K562 (cell line): ENCODE measurements around the gene LPAR5. TPM values are rescaled to one million over a fixed set of nuclear protein-coding genes. Genes with fewer than 3 reads are reported as not detected.

ENCODE experiments used
- BHLHE40 ChIP-seq: IDR thresholded peaks from 2 replicates; pipeline ENCODE4 v1.6.1; 2011; ENCODE audit warnings: low read length, improper control_type of control experiment
- GABPA ChIP-seq: fragments of 200-800 bp; sonication (Bioruptor generic); conservative IDR thresholded peaks from 2 replicates; pipeline ENCODE4 v1.6.1; 2016; ENCODE audit warnings: low read depth, missing genetic modification characterization, missing compliant biosample characterization
- NFIC ChIP-seq: fragments of 450-650 bp; IDR thresholded peaks from 2 replicates; pipeline ENCODE4 v1.6.1; 2017; ENCODE audit warnings: mild to moderate bottlenecking, inconsistent platforms
- RBFOX2 ChIP-seq: fragments of 200-400 bp; formaldehyde crosslinking; IDR thresholded peaks from 2 replicates; pipeline ENCODE4 v1.6.1; 2017; ENCODE audit warnings: low read depth, mild to moderate bottlenecking, low read length, moderate library complexity
- RUNX1 ChIP-seq: sonication (generic); IDR thresholded peaks from 2 replicates; pipeline ENCODE4 v1.6.1; 2016; ENCODE audit warnings: antibody characterized with exemption, low read depth
- SRSF7 ChIP-seq: fragments of 200-400 bp; formaldehyde crosslinking; optimal IDR thresholded peaks from 2 replicates; pipeline ENCODE3; 2017; ENCODE audit warnings: mild to moderate bottlenecking, low read depth, low read length
- TFE3 ChIP-seq: fragments of 450-650 bp; formaldehyde crosslinking; IDR thresholded peaks from 2 replicates; pipeline ENCODE4 v1.4.0; 2020; ENCODE audit warnings: mild to moderate bottlenecking, mixed read lengths
- TOE1 ChIP-seq, 2 experiments: fragments of 450-650 bp in 1 of 2; sonication (generic) in 1 of 2; formaldehyde crosslinking in 1 of 2; IDR thresholded peaks; 2 replicates each; pipeline versions ENCODE4 v1.7.1 to v1.8.0; 2016 to 2022; ENCODE audit warnings: borderline replicate concordance in 2 of 2, mild to moderate bottlenecking in 2 of 2, antibody characterized with exemption in 1 of 2, inconsistent platforms in 1 of 2, low read depth in 1 of 2, missing genetic modification reagents in 1 of 2, moderate library complexity in 1 of 2
- ZEB2 ChIP-seq: fragments of 450-650 bp; IDR thresholded peaks from 2 replicates; pipeline ENCODE4 v1.6.1; 2016
- ZNF551 ChIP-seq: fragments of 250-450 bp; sonication (Bioruptor Pico); IDR thresholded peaks from 2 replicates; pipeline ENCODE4 v1.5.0; 2021; ENCODE audit warnings: mild to moderate bottlenecking, moderate library complexity
- polyA plus RNA-seq, 8 experiments: library from polyadenylated mRNA; depleted of rRNA in 4 of 8; stranded (reverse) in 5 of 8; unstranded in 3 of 8; fragments of >200 nt; fragmentation: Nextera tagmentation in 2 of 8; fragmentation: Illumina TruSeq in 1 of 8; extraction: Ambion mirVana in 2 of 8; extraction: Trizol in 1 of 8; gene quantifications; 2 replicates each; pipeline versions ENCODE4 v1.2.1 to v1.2.3, GENCODE V29; 2011 to 2014; ENCODE audit warnings: inconsistent platforms in 1 of 8, missing spikeins in 1 of 8
- total RNA-seq, 7 experiments: library from RNA; depleted of rRNA in 6 of 7; stranded (reverse); fragments of >200 nt in 6 of 7; fragmentation: Illumina TruSeq in 2 of 7; extraction: Trizol in 2 of 7; gene quantifications; 2 replicates each; pipeline versions ENCODE4 v1.2.1 to v1.2.3, GENCODE V29; 2011 to 2021; ENCODE audit warnings: low replicate concordance in 1 of 7
- TF ChIP-seq, protein P1 (sequence below): fragments of 450-650 bp; IDR thresholded peaks from one replicate; pipeline ENCODE4 v1.6.1; 2018; ENCODE audit warnings: mild to moderate bottlenecking, moderate library complexity; ENCODE audit not compliant: partially characterized antibody

Gene LPAR5
- total and polyA plus RNA-seq, 9 of the 15 experiments (the other 6 are each of a cell fraction or from before 2014, with no cell fraction given), result 1.3 to 11.7 (median 3.6) TPM

DNA sequence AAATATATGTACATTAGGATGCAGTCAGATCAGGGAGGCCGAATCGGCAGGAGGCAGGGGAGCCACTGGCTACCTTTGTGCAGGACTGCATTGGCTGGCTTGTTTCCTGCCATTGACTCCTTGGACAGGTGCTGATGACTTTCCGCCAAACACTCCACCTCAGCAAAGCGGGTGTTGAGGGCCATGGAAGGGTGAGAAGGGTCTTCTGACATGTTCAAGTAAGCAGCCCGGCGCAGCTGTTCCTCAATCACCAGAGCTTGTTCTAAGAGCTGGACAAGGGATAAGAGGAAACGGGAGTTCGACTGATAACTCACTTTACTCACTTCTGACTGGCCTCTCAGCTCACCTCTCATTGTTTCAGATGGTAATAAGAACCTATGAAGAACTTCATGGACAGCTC is 62.8 kb downstream of the LPAR5 start (continued):
- TF ChIP-seq, protein P1, sequence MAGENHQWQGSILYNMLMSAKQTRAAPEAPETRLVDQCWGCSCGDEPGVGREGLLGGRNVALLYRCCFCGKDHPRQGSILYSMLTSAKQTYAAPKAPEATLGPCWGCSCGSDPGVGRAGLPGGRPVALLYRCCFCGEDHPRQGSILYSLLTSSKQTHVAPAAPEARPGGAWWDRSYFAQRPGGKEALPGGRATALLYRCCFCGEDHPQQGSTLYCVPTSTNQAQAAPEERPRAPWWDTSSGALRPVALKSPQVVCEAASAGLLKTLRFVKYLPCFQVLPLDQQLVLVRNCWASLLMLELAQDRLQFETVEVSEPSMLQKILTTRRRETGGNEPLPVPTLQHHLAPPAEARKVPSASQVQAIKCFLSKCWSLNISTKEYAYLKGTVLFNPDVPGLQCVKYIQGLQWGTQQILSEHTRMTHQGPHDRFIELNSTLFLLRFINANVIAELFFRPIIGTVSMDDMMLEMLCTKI, result no peak
- TF ChIP-seq TFE3 (CRISPR knock-in tag), result no peak
- TF ChIP-seq NFIC, result no peak
- no peak for TF ChIP-seq RBFOX2
- TF ChIP-seq ZNF551 (CRISPR knock-in tag), result no peak
- no peak for TF ChIP-seq SRSF7
- no peak for TF ChIP-seq RUNX1
- TF ChIP-seq TOE1 (IDR thresholded peaks at IDR 0.05; ENCODE audit: borderline replicate concordance), result no peak
- no peak for TF ChIP-seq TOE1 (CRISPR knock-in tag; IDR thresholded peaks at IDR 0.05; ENCODE audit: borderline replicate concordance, low read depth)
- no peak for TF ChIP-seq BHLHE40
- no peak for TF ChIP-seq GABPA (tag)
- no peak for TF ChIP-seq ZEB2
